Putamen (tissue), 1 donor: ENCODE measurements around the gene SSR3.
A peak's percentile ranks its signal among the peaks of the same experiment; 100 is the strongest.

ENCODE experiments used
- DNase-seq: peaks from one replicate; pipeline ENCODE4 v3.0.0-alpha.2; 2016; ENCODE audit warnings: low spot score

Gene SSR3

GRCh38 chr3:156535798-156536197 lies 19.1 kb downstream of the SSR3 start:
- DNase-seq, result no peak

GRCh38 chr3:156535162-156535627 lies 19.7 kb downstream of the SSR3 start:
- DNase-seq, result peak; percentile 71

GRCh38 chr3:156533205-156533604 lies 21.7 kb downstream of the SSR3 start:
- no peak for DNase-seq

- DNase-seq, result no peak
Measured at GRCh38 chr3:156532730-156533129, 22.2 kb downstream of the SSR3 start.

- no peak for DNase-seq
Measured at GRCh38 chr3:156530980-156531379, 23.9 kb downstream of the SSR3 start.

GRCh38 chr3:156527060-156527459 lies 27.9 kb downstream of the SSR3 start:
- no peak for DNase-seq

- no peak for DNase-seq
Measured at GRCh38 chr3:156525808-156526207, 29.1 kb downstream of the SSR3 start.

- DNase-seq, result no peak
Measured at GRCh38 chr3:156522673-156523072, 32.2 kb downstream of the SSR3 start.

GRCh38 chr3:156519758-156520162 lies 35.2 kb downstream of the SSR3 start:
- no peak for DNase-seq

- DNase-seq, result no peak
Measured at GRCh38 chr3:156518726-156519125, 36.2 kb downstream of the SSR3 start.

- no peak for DNase-seq
Measured at GRCh38 chr3:156516961-156517360, 38.0 kb downstream of the SSR3 start.

- no peak for DNase-seq
Measured at GRCh38 chr3:156516284-156516683, 38.6 kb downstream of the SSR3 start.

GRCh38 chr3:156513619-156514018 lies 41.3 kb downstream of the SSR3 start:
- no peak for DNase-seq

GRCh38 chr3:156511987-156512677 lies 42.8 kb downstream of the SSR3 start:
- DNase-seq, result no peak

- DNase-seq, result peak; percentile 68
Measured at GRCh38 chr3:156509189-156510174, 45.4 kb downstream of the SSR3 start.

- no peak for DNase-seq
Measured at GRCh38 chr3:156507285-156507684, 47.6 kb downstream of the SSR3 start.

GRCh38 chr3:156498307-156498706 lies 56.6 kb downstream of the SSR3 start:
- no peak for DNase-seq

- no peak for DNase-seq
Measured at GRCh38 chr3:156497326-156497725, 57.6 kb downstream of the SSR3 start.

- DNase-seq, result no peak
Measured at GRCh38 chr3:156495816-156496215, 59.1 kb downstream of the SSR3 start.

- no peak for DNase-seq
Measured at GRCh38 chr3:156493887-156494286, 61.0 kb downstream of the SSR3 start.

GRCh38 chr3:156492801-156493261 lies 62.1 kb downstream of the SSR3 start:
- no peak for DNase-seq

- DNase-seq, result no peak
Measured at GRCh38 chr3:156491192-156491591, 63.7 kb downstream of the SSR3 start.
